ENCODE measurements around the gene RASGEF1C.

RASGEF1C gene

DNA sequence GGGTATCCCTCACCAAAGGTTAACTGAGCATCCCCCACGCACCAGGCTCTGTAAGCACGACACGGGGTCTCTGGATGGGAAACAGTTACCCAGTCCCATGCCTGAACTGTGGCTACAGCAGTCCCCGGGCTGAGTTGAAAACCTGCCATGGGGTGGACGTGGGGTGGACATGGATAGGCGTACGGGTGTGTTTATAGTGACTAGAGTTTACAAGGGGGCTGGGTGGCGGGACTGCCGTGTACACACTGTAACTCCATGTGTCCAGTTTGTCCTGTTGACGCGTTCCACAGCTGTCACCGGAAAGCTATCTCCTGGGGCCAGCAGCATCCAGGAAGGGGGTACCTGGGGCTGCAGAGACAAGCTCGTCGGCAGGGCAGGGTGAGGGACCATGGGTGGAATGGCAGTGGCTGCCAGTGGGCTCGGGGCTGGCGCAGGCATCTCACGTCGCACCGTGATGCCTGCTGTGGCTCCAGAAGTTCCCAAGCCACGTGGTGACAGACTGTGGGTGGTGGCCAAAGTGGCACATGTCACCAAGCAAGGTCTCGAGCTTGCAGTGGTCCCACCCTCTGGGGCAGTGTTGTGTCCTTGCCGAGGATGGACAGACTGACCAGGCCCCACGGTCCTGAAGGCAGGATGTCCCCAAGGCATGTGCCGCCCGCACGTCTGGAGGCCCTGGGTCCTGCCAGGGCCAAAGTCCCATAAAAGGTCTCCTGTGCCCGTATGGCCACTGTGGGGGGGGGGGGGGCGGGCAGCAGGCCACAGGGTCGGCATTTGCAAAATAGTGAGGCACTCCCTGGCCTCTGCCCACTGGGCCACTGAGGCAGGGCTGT is 108.2 kb downstream of the RASGEF1C start:
- TF ChIP-seq, protein P1, sequence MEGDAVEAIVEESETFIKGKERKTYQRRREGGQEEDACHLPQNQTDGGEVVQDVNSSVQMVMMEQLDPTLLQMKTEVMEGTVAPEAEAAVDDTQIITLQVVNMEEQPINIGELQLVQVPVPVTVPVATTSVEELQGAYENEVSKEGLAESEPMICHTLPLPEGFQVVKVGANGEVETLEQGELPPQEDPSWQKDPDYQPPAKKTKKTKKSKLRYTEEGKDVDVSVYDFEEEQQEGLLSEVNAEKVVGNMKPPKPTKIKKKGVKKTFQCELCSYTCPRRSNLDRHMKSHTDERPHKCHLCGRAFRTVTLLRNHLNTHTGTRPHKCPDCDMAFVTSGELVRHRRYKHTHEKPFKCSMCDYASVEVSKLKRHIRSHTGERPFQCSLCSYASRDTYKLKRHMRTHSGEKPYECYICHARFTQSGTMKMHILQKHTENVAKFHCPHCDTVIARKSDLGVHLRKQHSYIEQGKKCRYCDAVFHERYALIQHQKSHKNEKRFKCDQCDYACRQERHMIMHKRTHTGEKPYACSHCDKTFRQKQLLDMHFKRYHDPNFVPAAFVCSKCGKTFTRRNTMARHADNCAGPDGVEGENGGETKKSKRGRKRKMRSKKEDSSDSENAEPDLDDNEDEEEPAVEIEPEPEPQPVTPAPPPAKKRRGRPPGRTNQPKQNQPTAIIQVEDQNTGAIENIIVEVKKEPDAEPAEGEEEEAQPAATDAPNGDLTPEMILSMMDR (IDR thresholded peaks at IDR 0.05; ENCODE audit: control insufficient read depth, insufficient read depth, low read depth, low read length, missing control alignments), result no peak
- no peak for DNase-seq (ENCODE audit: low read depth)

DNA sequence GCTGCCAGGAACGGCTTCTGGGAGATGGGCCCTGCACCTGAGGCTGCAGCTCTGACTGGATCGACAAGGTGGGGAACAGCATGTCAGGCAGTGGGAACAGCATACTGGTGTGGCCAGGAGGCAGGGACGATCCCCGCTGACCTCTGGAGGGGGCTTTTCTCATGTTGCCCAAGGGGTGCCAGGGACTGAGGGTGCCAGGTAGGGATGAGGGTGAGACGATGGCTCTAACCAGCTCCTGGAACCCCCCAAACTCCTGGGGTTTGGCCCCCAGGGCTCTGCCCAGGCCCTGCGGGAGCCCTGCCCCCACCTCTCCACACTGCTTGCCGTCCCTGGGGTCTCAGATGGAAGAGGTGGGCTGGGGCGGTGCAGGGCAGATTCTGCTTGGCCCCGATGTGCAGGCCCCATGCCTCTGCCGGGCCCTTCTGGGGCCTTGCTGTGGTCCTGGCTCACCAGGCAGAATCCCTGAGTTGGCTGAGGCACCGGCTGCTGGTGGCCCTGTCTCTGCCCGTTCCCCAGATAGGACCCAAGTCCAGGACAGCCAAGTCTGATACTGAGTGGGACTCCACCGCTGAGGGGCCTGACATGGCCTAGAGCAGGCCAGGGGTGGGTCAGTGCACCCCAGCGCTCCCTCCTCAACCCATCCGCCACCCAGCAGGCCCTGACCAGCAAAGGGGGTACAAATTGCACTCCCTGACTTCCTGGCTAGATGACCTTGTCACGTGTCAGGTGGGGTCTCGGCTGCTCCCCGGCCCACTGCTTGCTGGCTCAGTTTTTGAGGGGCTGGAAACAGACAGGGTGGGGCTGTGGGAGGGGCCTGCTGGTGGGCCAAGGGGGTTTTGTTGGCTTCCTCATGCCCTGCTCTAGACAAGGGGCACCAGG is 109.0 kb downstream of the RASGEF1C start:
- TF ChIP-seq, protein P1 (IDR thresholded peaks at IDR 0.05; ENCODE audit: control insufficient read depth, insufficient read depth, low read depth, low read length, missing control alignments), result no peak
- DNase-seq (ENCODE audit: low read depth), result no peak
- H3K4me3 ChIP-seq (ENCODE audit: control insufficient read depth, low read depth, low read length), result no peak overlapping the region

More for the DNA sequence above, 108.2 kb downstream of the RASGEF1C start:
- no peak overlapping the region for H3K4me3 ChIP-seq (ENCODE audit: control insufficient read depth, low read depth, low read length)

DNA sequence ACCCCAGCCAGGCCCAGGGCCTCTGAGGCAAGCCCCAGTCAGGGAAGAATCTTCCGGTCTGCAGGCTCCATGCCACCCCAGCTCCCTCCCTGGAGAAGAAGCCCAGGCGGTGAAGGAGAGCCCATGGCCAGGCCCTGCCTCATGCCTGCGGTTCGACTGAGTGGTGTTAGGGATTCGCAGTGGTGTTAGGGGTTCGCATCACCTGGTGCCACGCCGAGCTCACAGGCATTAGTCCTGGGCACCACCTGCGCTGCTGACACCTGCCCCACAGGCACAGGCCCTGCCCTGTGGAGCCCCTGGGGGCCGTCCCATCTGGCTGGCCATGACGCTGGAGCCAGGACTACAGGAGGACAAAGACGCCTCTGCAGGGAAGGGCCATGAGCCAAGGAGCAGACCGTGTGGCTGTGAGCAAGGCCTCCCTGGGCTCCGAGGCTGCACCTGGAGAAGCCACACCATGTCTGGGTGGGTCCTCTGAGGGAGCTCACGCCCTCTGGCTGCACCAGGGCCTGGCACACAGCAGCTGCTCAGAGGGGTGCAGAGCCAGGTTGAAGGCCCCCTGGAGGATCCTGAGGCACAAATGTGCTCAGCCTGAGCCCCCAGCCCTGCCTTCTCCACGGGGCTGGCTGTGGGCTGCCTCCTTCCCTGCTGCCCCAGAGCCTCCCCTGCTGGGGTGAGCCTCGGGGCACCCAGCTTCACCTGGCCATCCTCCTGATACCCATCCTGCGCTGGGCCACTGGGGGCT is 109.8 kb downstream of the RASGEF1C start:
- TF ChIP-seq, protein P1 (IDR thresholded peaks at IDR 0.05; ENCODE audit: control insufficient read depth, insufficient read depth, low read depth, low read length, missing control alignments), result no peak
- no peak overlapping the region for H3K4me3 ChIP-seq (ENCODE audit: control insufficient read depth, low read depth, low read length)
- no peak for DNase-seq (ENCODE audit: low read depth)

DNA sequence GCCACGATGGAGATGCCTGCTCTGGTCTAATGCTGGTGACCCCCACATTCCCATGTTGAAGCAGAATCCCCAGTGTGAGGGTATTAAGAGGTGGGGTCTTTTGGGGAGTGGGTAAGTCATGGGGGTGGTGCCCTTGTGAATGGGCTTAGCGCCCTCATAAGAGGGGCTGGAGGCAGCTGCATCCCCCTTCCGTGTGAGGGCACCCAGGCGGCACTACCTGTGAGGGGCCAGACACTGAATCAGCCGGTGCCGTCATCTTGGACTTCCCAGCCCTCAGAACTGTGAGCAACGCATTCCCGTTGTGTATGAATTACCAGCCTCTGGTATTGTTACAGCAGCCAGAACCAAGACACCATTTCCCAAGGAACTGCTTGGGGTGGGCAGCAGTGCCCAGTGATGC is 110.5 kb downstream of the RASGEF1C start:
- TF ChIP-seq, protein P1 (IDR thresholded peaks at IDR 0.05; ENCODE audit: control insufficient read depth, insufficient read depth, low read depth, low read length, missing control alignments), result no peak
- no peak for DNase-seq (ENCODE audit: low read depth)
- H3K4me3 ChIP-seq (ENCODE audit: control insufficient read depth, low read depth, low read length), result no peak overlapping the region

DNA sequence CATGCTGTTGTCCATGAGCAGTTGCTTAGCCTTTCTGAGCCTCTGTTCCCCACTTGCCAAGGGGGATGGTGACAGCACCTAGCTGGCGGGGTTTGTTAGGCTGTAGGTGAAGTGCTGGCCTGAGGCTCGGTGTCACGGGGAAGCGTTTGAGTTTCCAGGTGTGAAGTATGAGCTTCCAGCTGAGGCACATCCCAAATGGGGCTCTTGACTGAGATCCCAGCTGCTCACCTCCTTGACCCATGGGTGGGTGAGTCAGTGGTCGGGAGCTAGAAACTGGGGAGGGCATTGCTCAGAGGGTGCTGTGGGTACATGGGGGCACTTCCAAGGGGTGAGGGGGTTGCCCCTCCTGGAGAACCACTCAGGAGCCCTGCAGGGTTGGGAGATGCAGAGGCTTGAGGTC is 111.1 kb downstream of the RASGEF1C start:
- TF ChIP-seq, protein P1 (IDR thresholded peaks at IDR 0.05; ENCODE audit: control insufficient read depth, insufficient read depth, low read depth, low read length, missing control alignments), result no peak
- DNase-seq (ENCODE audit: low read depth), result no peak
- no peak overlapping the region for H3K4me3 ChIP-seq (ENCODE audit: control insufficient read depth, low read depth, low read length)

All from AG09309 (cell line).